Measurements from ENCODE around the gene TPP2.

TPP2 gene

GRCh38 chr13:102651892-102652291, 55.1 kb downstream of the TPP2 start:
- no peak for DNase-seq (ENCODE audit: low read depth in 2 of 2, low spot score in 1 of 2)

DNA sequence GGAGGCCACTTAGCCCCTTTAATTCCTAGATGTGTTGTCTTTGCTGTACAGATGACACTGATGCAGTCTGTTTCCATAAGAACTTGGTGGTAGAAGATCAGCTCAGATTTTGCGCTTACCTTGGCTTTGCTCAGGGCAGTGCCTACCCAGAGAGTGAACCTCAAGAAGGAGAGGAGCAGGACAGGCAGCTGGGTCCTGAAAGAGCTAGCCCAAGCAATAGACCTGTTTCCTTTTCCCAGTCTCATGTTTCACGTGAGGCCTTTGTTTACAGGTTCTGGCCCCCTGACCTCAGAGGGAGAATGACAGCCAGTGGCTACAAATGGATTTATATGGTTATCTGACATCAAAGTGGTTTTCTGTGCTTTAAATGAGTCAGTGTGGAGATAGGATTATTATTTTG, 58.0 kb downstream of the TPP2 start:
- no peak for DNase-seq (ENCODE audit: low read depth in 2 of 2, low spot score in 1 of 2)

DNA sequence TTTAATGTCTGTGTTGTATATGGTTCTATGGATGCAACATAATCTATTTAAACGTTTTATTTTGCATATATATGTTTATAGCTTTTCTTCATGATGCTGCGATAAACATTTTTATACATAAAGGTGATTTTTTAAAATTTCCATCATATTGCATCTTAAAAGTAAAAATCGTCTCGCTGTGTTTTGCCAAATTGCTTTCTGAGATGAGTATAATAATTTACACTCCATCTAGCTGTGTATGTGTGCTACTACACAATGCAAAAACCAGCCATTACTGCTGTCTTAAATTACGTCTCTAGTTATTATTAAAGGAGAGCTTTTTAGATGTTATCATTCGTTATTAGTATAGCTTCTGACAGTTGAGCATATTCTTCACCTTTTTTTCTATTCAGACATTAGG, 60.8 kb downstream of the TPP2 start:
- DNase-seq (ENCODE audit: low read depth in 2 of 2, low spot score in 1 of 2) = no peak

GRCh38 chr13:102658660-102659059, 61.9 kb downstream of the TPP2 start:
- DNase-seq (ENCODE audit: low read depth in 2 of 2, low spot score in 1 of 2) = no peak

- no peak for DNase-seq (ENCODE audit: low read depth in 2 of 2, low spot score in 1 of 2)
Measured at GRCh38 chr13:102659168-102659713, 62.5 kb downstream of the TPP2 start.

GRCh38 chr13:102667023-102667422, 70.2 kb downstream of the TPP2 start:
- no peak for DNase-seq (ENCODE audit: low read depth in 2 of 2, low spot score in 1 of 2)

- no peak for DNase-seq (ENCODE audit: low read depth in 2 of 2, low spot score in 1 of 2)
Measured at GRCh38 chr13:102667911-102668310, 71.1 kb downstream of the TPP2 start.

DNA sequence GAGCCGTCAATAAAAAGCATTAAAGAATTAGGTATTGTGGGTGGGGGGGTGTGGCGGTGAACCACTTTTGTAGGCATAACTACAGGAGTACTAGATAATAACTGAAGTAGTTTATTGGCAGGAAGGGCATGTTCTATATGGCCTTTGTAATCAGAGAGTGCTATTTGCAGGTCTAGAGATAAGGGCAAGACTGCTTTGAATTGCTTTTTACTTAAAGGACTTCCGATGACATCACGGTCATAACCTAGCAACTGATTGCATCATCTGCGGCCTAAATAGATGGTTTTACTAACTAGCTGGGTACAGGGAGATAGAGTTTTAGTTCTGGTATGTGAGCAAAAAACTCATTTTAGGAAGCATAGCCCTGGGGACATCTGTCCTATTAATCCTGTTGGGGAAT, 73.3 kb downstream of the TPP2 start:
- no peak for DNase-seq (ENCODE audit: low read depth in 2 of 2, low spot score in 1 of 2)

GRCh38 chr13:102675115-102675514, 78.3 kb downstream of the TPP2 start:
- no peak for DNase-seq (ENCODE audit: low read depth in 2 of 2, low spot score in 1 of 2)

GRCh38 chr13:102677122-102677521, 80.3 kb downstream of the TPP2 start:
- DNase-seq (ENCODE audit: low read depth in 2 of 2, low spot score in 1 of 2) = no peak

- no peak for DNase-seq (ENCODE audit: low read depth in 2 of 2, low spot score in 1 of 2)
Measured at GRCh38 chr13:102678339-102679107, 81.7 kb downstream of the TPP2 start.

DNA sequence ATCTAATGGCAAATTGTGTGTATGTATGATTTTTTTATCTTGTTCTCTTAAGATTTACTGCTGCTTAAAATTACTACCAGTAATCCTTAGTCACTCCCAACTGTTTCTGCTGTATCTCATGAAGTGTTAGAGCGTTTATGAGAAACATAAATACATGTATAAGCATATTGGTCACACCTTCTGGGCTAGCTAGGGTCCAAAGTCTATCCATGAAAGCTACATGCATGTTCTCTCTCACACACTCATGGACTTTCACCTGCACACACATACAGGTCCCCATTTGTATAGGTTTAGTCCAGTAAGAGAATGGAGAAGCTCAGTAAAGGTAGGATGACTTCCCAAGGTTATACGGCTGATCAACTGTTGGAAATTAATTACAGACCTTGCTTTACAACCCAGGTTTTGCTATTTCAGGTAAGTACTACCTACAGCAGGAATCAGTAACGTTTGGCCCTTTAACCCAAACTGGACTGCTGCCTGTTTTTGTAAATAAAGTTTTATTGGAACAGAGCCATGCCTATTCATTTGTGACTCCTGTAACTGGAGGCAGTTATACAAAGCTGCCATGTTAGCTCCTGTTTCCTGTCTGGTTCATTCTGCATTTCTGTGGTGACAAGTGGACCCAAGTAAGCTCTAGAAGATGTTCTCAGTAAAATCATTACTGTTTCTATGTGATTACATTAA, 82.8 kb downstream of the TPP2 start:
- no peak for DNase-seq (ENCODE audit: low read depth in 2 of 2, low spot score in 1 of 2)

GRCh38 chr13:102680133-102680717, 83.4 kb downstream of the TPP2 start:
- no peak for DNase-seq (ENCODE audit: low read depth in 2 of 2, low spot score in 1 of 2)

GRCh38 chr13:102680842-102681740, 84.3 kb downstream of the TPP2 start:
- DNase-seq (ENCODE audit: low read depth in 2 of 2, low spot score in 1 of 2) = no peak

GRCh38 chr13:102682211-102682610, 85.4 kb downstream of the TPP2 start:
- no peak for DNase-seq (ENCODE audit: low read depth in 2 of 2, low spot score in 1 of 2)

DNA sequence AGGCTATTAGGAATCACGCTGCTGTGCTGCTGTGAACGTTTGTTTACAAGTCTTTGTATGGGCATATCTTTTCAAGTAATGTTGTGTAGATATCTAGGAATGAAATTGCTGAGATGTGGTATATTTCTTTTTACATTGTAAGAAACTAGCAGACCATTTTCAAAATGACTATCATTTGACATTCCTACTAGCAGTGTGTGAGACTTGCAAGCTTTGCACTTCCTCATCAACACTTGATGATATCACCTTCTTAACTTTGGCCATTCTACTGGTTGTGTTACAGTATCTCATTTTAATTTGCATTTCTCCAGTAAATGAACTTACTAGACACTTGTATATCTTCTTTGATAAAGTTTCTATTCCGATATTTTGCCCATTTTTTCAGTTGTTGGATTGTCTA, 85.9 kb downstream of the TPP2 start:
- no peak for DNase-seq (ENCODE audit: low read depth in 2 of 2, low spot score in 1 of 2)

GRCh38 chr13:102683637-102684036, 86.9 kb downstream of the TPP2 start:
- no peak for DNase-seq (ENCODE audit: low read depth in 2 of 2, low spot score in 1 of 2)

- no peak for DNase-seq (ENCODE audit: low read depth in 2 of 2, low spot score in 1 of 2)
Measured at GRCh38 chr13:102686024-102686423, 89.2 kb downstream of the TPP2 start.

DNA sequence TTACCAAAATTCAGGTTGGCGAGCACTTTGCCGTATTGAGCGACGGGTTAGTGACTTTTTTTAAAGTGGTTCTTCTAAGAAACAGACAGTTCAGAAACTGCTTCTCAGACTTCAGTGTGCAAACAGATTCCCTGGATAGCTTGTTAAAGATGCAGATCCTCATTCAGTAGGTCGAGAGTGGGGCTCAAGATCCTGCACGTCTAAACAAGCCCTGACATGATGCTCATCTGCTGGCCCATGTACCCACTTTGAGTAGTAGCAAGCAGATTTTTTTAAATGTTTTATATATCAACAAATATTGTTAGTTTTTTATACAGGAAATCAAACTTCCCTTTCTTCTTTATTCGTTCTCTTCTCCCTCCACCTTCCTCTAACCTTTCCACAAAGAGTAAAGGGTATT, 90.7 kb downstream of the TPP2 start:
- no peak for DNase-seq (ENCODE audit: low read depth in 2 of 2, low spot score in 1 of 2)

GRCh38 chr13:102688306-102688973, 91.7 kb downstream of the TPP2 start:
- no peak for DNase-seq (ENCODE audit: low read depth in 2 of 2, low spot score in 1 of 2)

GRCh38 chr13:102690883-102691282, 94.1 kb downstream of the TPP2 start:
- no peak for DNase-seq (ENCODE audit: low read depth in 2 of 2, low spot score in 1 of 2)
